ENCODE data around the gene NUDT16L1. TPM values are rescaled to one million over a fixed set of nuclear protein-coding genes. Genes with fewer than 3 reads are reported as not detected.
A peak's percentile ranks its signal among the peaks of the same experiment; 100 is the strongest.

NUDT16L1 gene
- total RNA-seq, 1 donor from 2014 or later, result 81.4 TPM

- DNase-seq (ENCODE audit: low read depth), result no peak
Measured at GRCh38 chr16:4663777-4664465, 29.4 kb upstream of the NUDT16L1 start.

- DNase-seq (ENCODE audit: low read depth), result no peak
Measured at GRCh38 chr16:4664538-4665418, 28.6 kb upstream of the NUDT16L1 start.

DNA sequence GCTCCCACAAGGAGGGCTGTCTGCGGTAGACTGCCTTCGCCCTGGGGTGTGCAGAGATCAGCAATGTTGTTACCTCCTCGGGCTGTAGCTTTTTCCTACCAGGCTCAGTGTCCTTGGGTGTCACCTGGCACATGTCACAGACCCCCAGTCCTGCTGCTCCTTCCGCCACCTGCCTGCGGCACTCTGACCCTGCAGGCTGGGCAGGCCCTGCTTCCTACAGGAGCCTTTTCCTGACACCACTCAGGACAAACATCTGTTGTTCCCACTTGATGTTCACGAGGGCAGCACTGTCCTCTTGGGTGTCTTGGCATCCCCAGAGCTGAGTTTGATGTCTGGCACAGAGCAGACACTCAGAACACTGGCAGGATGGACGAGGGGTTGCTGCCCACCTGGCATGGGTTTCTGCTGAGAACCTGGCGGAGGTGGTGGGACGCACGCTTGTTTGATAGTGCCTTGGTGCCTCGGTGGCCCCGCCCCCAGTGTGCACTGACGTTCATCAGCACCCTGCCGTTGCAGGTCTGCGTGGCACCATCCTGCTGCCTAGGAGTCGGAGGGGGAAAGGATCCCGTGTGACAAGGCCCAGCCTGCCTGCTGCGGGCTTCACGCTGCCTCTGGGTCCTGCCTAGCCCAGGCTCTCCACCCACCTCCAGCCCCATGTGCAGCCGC lies 26.7 kb upstream of the NUDT16L1 start:
- no peak for DNase-seq (ENCODE audit: low read depth)

DNA sequence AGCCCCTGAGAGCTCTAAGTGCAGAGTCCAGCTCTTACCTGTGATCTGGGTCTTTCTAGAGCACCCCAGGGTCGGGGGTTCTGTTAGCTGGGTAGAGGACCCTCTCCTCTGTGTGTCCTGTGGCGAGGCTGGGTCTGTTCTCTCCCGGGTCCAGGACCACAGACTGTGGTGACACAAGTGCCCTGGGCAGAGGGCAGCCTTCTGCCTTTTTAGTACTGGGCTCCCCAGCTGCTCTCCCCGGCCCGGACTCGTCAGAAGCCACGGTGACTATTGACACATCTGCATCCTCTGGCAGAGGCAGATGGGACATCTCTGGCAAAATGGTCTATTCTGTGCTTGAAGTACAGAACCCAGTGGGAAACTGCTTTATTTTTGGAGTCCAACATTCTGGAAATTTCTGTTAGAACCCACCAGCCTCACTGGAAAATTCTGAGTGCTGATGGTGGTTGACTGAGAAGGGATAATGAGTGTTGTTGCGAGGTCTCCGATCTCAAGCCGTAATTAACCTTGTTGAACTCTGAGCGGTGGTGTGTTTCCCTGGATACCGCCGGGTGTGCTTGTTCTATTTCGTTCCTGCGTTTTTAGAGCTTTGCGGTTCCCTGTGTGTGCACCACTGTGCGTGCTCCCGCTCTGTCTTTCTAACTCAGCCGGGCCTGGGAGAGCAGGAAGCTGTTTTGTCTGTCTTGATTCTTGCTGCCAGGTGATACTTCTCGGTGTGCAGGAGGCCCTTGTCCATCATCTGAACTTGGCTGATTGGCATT lies 26.0 kb upstream of the NUDT16L1 start:
- no peak for DNase-seq (ENCODE audit: low read depth)

- no peak for DNase-seq (ENCODE audit: low read depth)
Measured at GRCh38 chr16:4668313-4668960, 24.9 kb upstream of the NUDT16L1 start.

DNA sequence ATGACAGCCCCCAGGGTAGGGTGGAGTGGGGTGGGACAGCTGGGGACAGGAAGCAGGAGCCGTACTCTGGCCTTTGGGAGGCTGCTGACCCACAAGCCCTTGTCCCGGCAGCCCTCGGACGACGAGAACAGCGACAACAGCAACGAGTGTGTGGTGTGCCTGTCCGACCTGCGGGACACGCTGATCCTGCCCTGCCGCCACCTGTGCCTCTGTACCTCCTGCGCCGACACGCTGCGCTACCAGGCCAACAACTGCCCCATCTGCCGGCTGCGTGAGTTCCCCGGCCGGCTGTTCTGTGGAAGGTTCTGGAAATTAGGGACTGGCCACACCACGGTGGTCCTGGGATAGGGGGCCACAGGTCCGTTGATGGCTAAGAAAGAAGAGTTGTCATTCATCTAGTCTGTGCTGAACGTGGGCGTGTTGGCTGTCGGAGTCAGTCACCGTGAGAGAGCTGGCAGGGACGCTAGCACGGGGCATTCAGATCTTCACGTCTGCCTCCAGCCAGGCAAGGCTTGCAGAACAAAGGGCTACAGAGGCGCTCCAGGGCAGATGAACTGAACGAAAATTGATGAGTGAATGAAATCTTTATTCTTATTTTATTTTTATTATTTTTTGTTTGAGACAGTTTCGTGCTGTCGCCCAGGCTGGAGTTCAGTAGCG lies 19.8 kb upstream of the NUDT16L1 start:
- DNase-seq (ENCODE audit: low read depth), result no peak

GRCh38 chr16:4674926-4675530 lies 18.3 kb upstream of the NUDT16L1 start:
- DNase-seq (ENCODE audit: low read depth), result peak; percentile 66

DNA sequence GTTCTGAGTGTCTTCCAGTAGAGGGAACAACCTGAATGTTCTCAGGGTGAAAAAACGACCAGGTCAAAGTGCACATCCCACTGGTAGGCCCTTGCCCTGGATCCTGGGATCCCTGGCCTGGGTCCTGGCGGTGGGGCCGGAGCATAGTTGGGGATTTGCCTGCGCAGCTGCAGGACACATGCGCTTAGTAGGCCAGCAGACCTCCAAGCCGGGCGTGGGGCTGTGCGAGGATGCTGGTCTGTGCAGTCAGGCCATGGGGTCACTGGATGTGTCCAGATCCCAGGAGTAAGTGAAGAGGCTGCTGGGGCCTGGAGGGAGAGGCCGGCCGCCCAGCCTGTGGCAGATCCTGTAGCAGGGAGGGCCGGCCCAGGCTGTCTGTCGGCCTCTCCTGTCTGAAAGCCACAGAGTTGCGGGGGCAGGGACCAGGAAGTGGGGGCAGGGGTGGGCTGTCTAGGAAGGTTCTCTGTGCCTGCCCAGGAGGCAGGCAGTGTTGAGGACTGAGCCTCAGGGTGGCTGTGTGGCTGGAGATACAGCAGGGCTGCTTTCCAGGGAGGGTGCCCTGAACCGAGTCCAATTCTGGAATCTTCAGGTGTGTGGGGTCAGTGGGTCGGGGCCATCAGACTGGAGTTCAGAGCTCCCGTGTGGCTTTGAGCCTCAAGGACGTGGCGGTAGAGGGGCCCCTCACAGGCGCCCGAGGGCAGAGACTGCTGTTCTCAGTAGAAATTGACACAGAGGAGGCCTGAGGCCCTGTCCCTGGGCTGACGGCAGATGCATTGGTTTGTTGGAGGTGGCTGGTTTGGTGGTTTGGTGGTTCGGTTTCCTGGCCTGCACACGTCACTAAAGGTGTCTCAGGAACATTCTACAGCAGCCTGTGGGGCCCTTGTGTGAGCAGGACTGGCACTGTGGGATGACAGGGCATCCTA lies 17.2 kb upstream of the NUDT16L1 start:
- DNase-seq (ENCODE audit: low read depth), result no peak

DNA sequence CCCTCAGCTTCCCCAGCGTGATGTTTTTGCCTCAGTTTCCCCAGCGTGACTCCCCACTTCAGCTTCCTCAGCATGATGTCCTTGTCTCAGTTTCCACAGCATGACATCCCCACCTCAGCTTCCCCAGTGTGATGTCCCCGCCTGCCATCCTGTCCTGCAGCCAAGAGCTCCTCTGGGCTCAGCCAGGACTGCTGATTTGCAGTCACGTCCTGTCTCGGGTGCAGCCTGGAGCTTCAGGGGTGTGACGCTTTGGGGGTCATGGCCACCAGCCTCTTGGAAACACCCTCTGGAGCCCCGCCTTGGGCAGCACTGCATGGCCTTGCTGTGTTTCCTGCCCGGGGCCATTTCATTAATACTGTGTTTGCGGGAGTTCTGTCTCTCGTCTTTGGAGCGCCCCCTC lies 16.5 kb upstream of the NUDT16L1 start:
- DNase-seq (ENCODE audit: low read depth), result no peak

- DNase-seq (ENCODE audit: low read depth), result no peak
Measured at GRCh38 chr16:4677390-4677789, 16.0 kb upstream of the NUDT16L1 start.

DNA sequence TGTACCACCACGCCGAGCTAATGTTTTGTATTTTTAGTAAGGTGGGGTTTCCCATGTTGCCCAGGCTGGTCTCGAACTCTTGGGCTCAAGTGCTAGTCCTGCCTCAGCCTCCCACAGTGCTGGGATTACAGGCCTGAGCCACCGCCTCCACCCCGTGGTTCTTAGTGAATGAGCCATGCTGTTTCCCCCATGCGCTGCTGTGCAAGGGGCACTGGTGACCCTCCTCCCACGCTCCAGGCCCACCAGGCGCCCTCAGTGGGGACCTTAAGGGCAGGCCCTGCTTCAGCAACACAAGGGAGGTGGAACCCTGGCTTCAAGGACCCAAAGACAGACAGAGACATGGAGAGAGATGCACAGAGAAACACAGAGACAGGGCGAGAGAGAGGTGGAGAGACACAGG lies 15.4 kb upstream of the NUDT16L1 start:
- DNase-seq (ENCODE audit: low read depth), result no peak

- DNase-seq (ENCODE audit: low read depth), result no peak
Measured at GRCh38 chr16:4678596-4678995, 14.8 kb upstream of the NUDT16L1 start.

- DNase-seq (ENCODE audit: low read depth), result no peak
Measured at GRCh38 chr16:4679156-4679849, 14.1 kb upstream of the NUDT16L1 start.

DNA sequence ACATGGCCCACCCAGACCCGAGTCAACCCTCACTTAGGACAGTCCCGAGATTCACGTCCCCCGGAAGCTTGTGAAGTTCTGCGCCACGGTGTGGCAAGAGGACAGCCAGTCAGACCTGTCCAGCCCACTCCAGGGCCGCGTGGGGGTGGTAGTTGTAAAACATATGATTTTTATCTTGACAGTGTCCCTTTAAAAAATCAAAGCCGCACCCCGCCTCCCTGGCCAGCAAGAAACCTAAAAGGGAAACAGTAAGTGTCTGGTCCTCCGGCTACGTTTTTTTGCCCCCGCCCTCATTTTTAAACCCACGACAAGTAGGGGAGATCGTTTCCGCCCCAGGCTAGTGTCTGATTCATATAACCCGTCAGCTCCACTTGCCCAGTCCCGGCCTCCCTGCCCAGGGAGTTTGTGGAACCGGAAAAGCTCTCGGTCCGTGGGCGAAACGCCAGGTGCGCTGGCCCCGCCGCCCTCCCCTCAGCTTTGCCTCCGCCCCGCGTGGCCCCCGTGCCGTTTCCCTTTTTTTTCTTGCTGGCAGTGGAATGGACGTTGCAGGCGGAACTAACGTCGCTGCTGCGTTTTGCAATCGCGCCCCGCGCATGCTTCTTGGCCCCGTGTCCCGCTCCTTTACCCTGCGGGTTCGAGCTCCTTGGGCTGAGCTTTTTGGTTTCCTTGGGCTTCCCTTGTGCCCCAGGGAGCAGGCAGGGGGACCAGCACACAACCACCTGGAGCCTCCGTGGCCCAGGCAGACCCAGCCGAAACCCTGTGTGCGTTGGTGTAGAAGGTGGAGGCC lies 13.3 kb upstream of the NUDT16L1 start:
- peak; percentile 58 for DNase-seq (ENCODE audit: low read depth)

- DNase-seq (ENCODE audit: low read depth), result no peak
Measured at GRCh38 chr16:4680673-4681470, 12.5 kb upstream of the NUDT16L1 start.

DNA sequence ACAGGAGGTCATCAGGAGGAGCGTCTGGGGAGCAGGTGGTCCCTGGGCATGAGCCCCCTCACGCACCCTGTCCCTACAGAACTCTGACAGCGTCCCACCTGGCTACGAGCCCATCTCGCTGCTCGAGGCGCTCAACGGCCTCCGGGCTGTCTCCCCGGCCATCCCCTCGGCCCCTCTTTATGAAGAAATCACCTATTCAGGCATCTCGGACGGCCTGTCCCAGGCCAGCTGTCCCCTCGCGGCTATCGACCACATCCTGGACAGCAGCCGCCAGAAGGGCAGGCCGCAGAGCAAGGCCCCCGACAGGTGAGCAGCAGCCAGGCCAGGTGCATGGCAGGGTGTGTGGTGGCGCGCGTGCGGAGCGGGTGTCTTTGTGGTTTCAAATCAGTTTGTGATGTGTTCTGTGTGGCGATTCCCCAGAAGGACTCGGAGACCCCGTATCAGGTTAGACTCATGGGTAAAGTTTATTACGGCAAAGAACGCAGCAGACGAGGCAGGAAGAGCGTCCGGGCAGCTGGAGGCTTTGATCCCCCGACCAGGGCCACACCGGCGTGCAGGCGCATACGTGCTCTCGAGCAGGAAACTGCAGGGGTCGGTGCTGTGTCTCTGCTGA lies 11.8 kb upstream of the NUDT16L1 start:
- DNase-seq (ENCODE audit: low read depth), result no peak
